ENCODE data around the gene SLX4IP.
A peak's percentile ranks its signal among the peaks of the same experiment; 100 is the strongest.

DNA sequence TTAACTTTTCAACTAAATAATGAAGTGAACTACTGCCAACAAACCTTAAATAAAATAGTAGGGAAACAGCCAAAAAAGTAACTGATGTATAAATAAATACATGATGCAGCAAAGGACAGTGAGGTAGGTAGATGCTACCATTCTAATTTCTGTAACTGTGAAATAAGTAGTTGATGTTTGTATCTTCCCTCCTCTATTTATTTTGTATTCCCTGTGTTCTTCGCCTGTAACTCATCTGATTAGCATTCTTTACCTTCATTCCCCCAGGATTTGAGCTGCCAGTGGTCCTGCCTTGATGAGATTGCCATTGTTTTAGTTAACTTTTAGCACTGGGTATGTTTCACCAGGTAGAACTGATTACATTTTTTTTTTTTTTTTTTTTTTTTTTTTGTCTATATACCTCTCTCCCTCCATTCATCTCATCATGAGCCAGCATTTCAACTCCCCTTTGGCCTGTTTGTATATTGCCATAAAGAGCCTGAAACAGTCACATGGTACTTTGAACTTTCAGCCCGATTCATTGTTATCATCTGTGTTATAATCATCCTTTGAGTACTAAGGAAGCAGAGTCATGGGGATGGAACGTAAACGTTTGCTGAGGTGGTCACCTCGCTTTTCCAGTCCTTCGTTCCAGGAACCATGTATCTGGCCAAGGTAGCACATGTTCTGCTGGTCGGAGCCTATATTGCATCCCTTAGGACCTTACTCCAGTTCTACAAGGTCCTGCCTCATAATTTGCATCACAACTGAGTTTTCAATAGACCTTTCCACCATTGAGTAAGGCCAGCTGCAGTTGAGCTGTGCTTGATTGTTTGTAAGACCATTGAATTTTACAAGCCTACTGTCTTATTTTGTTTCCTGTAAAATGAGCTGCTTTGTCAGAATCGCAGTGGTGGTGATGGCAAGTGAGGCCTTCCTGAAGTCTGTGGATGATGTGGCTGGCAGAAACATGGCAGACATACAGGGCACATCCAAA, 131.1 kb downstream of the SLX4IP start:
- TF ChIP-seq ZNF543 (CRISPR knock-in tag; IDR thresholded peaks at IDR 0.05) (peak; percentile 51; the same call in 1 of the 2 replicates), TAF1 (CRISPR knock-in tag; IDR thresholded peaks at IDR 0.05) (no peak), ZFX (CRISPR knock-in tag; IDR thresholded peaks at IDR 0.05; ENCODE audit: low read depth) (no peak; the same call in 1 of the 2 replicates), CTCF (CRISPR knock-in tag; IDR thresholded peaks at IDR 0.05) (no peak), PCBP2 (optimal IDR thresholded peaks at IDR 0.05; ENCODE audit: low read depth, low read length, poor library complexity, severe bottlenecking) (no peak), U2AF2 (IDR thresholded peaks at IDR 0.05; ENCODE audit: low read depth, low read length) (no peak), CC2D1A (CRISPR knock-in tag; IDR thresholded peaks at IDR 0.05) (no peak), EP300 (IDR thresholded peaks at IDR 0.05; ENCODE audit: low read depth in 2 of 2, low read length in 2 of 2) (peak; percentile 85 to 97), EP300 (CRISPR knock-in tag; IDR thresholded peaks at IDR 0.05; ENCODE audit: borderline replicate concordance) (peak; percentile 97), XRCC5 (optimal IDR thresholded peaks at IDR 0.05; ENCODE audit: low read length) (no peak)
